SK-N-SH (cell line): ENCODE measurements around the gene FBXO27. TPM values are rescaled to one million over a fixed set of nuclear protein-coding genes. Genes with fewer than 3 reads are reported as not detected.
"Not testable (repeated sequence)": the region's sequence is repeated elsewhere in the genome, so short reads cannot be mapped to it uniquely, and the experiment has no call there.

Experiments
- CTCF ChIA-PET: fragments of 300-600, 350-600 bp; formaldehyde crosslinking; extraction: SDS; loops from one replicate; lab custom pipeline; 2021; lab: Yijun Ruan, JAX
- POLR2A ChIA-PET: fragments of 350-600 bp; sonication (Branson Sonifier 250); formaldehyde crosslinking; extraction: SDS; loops from one replicate; lab custom pipeline; 2020; ENCODE audit warnings: antibody characterized with exemption, inconsistent platforms; lab: Yijun Ruan, JAX
- DNase-seq: peaks from one replicate; pipeline ENCODE4 v3.0.0; 2012
- H2AFZ ChIP-seq: fragments of 200-600 bp; sonication (generic); 2 replicates; pipeline ENCODE4 v1.8.1; 2016; ENCODE audit warnings: antibody characterized with exemption, mild to moderate bottlenecking, low read depth
- H3F3A ChIP-seq: fragments of 200-600 bp; sonication (generic); replicated peaks from 2 replicates; pipeline ENCODE3; 2016; ENCODE audit warnings: antibody characterized with exemption, mild to moderate bottlenecking; ENCODE audit not compliant: insufficient read depth
- H3K27ac ChIP-seq, 2 experiments: fragments of 200-500 bp in 1 of 2; fragments of 200-600 bp in 1 of 2; sonication (Bioruptor generic) in 1 of 2; sonication (generic), shearing (Covaris generic) in 1 of 2; 2 replicates each; pipeline versions ENCODE4 v1.5.1 to v1.6.1; 2014 to 2016; ENCODE audit warnings: low read depth in 2 of 2, inconsistent platforms in 1 of 2, low read length in 1 of 2, mild to moderate bottlenecking in 1 of 2, mixed read lengths in 1 of 2
- H3K27me3 ChIP-seq: fragments of 200-600 bp; sonication (generic), shearing (Covaris generic); 2 replicates; pipeline ENCODE4 v1.6.1; 2016; ENCODE audit warnings: mixed run types; ENCODE audit not compliant: insufficient read depth
- H3K36me3 ChIP-seq, 2 experiments: fragments of 200-500 bp in 1 of 2; fragments of 200-600 bp in 1 of 2; sonication (Bioruptor generic) in 1 of 2; sonication (generic) in 1 of 2; replicated peaks in 1 of 2; 2 replicates each; pipeline versions ENCODE3 to v1.5.1; 2014 to 2016; ENCODE audit warnings: low read length in 1 of 2, mild to moderate bottlenecking in 1 of 2; ENCODE audit not compliant: insufficient read depth in 2 of 2, control insufficient read depth in 1 of 2
- H3K4me1 ChIP-seq, 2 experiments: fragments of 200-500 bp in 1 of 2; fragments of 200-600 bp in 1 of 2; sonication (Bioruptor generic) in 1 of 2; sonication (generic), shearing (Covaris generic) in 1 of 2; 2 replicates each; pipeline versions ENCODE4 v1.5.1 to v1.6.1; 2014 to 2016; ENCODE audit warnings: low read depth in 1 of 2, low read length in 1 of 2, mixed run types in 1 of 2; ENCODE audit not compliant: insufficient read depth in 2 of 2, control insufficient read depth in 1 of 2
- H3K4me2 ChIP-seq: fragments of 200-600 bp; sonication (generic), shearing (Covaris generic); 2 replicates; pipeline ENCODE4 v1.6.1; 2017; ENCODE audit warnings: mixed run types
- H3K4me3 ChIP-seq, 2 experiments: fragments of 200-500 bp in 1 of 2; fragments of 200-600 bp in 1 of 2; sonication (Bioruptor generic) in 1 of 2; sonication (generic), shearing (Covaris generic) in 1 of 2; 2 replicates each; pipeline versions ENCODE4 v1.5.1 to v1.8.1; 2014 to 2016; ENCODE audit warnings: low read depth in 2 of 2, inconsistent platforms in 1 of 2, low read length in 1 of 2, mild to moderate bottlenecking in 1 of 2, mixed read lengths in 1 of 2, moderate library complexity in 1 of 2
- H3K79me2 ChIP-seq: fragments of 200-600 bp; sonication (generic); 2 replicates; pipeline ENCODE4 v1.8.1; 2017; ENCODE audit warnings: mild to moderate bottlenecking; ENCODE audit not compliant: insufficient read depth
- H3K9ac ChIP-seq: fragments of 200-600 bp; sonication (generic); 2 replicates; pipeline ENCODE4 v1.6.1; 2017; ENCODE audit warnings: mixed run types
- H3K9me2 ChIP-seq: fragments of 200-600 bp; sonication (generic); 2 replicates; pipeline ENCODE4 v1.6.1; 2017; ENCODE audit warnings: mixed run types
- H3K9me3 ChIP-seq: fragments of 200-600 bp; sonication (generic); 2 replicates; pipeline ENCODE4 v1.6.1; 2017; ENCODE audit warnings: mixed run types, mild to moderate bottlenecking, moderate library complexity
- H4K20me1 ChIP-seq: fragments of 200-600 bp; sonication (generic); 2 replicates; pipeline ENCODE4 v1.6.1; 2017; ENCODE audit warnings: mild to moderate bottlenecking, mixed run types; ENCODE audit not compliant: insufficient read depth
- ELF1 ChIP-seq: IDR thresholded peaks from 2 replicates; pipeline ENCODE4 v1.4.0; 2012
- EZH2phosphoT487 ChIP-seq: fragments of 200-600 bp; sonication (generic); IDR thresholded peaks from 2 replicates; pipeline ENCODE4 v1.6.1; 2017; ENCODE audit warnings: low read depth, mixed run types, mild to moderate bottlenecking, antibody characterized with exemption, moderate library complexity, borderline replicate concordance
- FOSL2 ChIP-seq: IDR thresholded peaks from 2 replicates; pipeline ENCODE4 v1.4.0; 2012; ENCODE audit warnings: low read depth, mild to moderate bottlenecking, moderate library complexity, borderline replicate concordance
- FOXJ3 ChIP-seq: sonication (generic); formaldehyde crosslinking; IDR thresholded peaks from 2 replicates; pipeline ENCODE4 v1.5.1; 2020; ENCODE audit warnings: mild to moderate bottlenecking, missing genetic modification reagents
- MEF2A ChIP-seq: IDR thresholded peaks from 2 replicates; pipeline ENCODE4 v1.4.0; 2012; ENCODE audit warnings: low read depth, borderline replicate concordance
- MXI1 ChIP-seq: IDR thresholded peaks from 2 replicates; pipeline ENCODE4 v1.6.1; 2012; ENCODE audit warnings: mild to moderate bottlenecking, low read depth, low read length, improper control_type of control experiment
- NRF1 ChIP-seq: IDR thresholded peaks from 2 replicates; pipeline ENCODE4 v1.6.1; 2012; ENCODE audit warnings: low read depth, mild to moderate bottlenecking, low read length
- RCOR1 ChIP-seq: fragments of 150-350 bp; IDR thresholded peaks from 2 replicates; pipeline ENCODE4 v1.6.1; 2017; ENCODE audit warnings: antibody characterized with exemption, low read length
- REST ChIP-seq: IDR thresholded peaks from 2 replicates; pipeline ENCODE4 v1.6.1; 2012; ENCODE audit warnings: mild to moderate bottlenecking, low read depth, low read length, moderate library complexity
- RXRA ChIP-seq: IDR thresholded peaks from 2 replicates; pipeline ENCODE4 v1.4.0; 2012; ENCODE audit warnings: low read depth, mild to moderate bottlenecking, borderline replicate concordance
- SIN3A ChIP-seq: IDR thresholded peaks from 2 replicates; pipeline ENCODE4 v1.6.1; 2012; ENCODE audit warnings: low read depth, mild to moderate bottlenecking, low read length, moderate library complexity, borderline replicate concordance
- SMC3 ChIP-seq: IDR thresholded peaks from 2 replicates; pipeline ENCODE4 v1.6.1; 2012; ENCODE audit warnings: low read depth, low read length, improper control_type of control experiment
- USF1 ChIP-seq: IDR thresholded peaks from 2 replicates; pipeline ENCODE4 v1.4.0; 2012; ENCODE audit warnings: low read depth, borderline replicate concordance
- ZBTB33 ChIP-seq: IDR thresholded peaks from 2 replicates; pipeline ENCODE4 v1.4.0; 2012; ENCODE audit warnings: low read depth, borderline replicate concordance
- WGBS: methylation state at CpG from one replicate; pipeline ENCODE4 v1.1.6; 2017; ENCODE audit warnings: low lambda C conversion rate; 5-methylcytosine and 5-hydroxymethylcytosine counted together
- polyA plus RNA-seq, 3 experiments: library from polyadenylated mRNA; depleted of rRNA; stranded (reverse); fragments of >200 nt; gene quantifications; 2 replicates each; pipeline ENCODE4 v1.2.3, GENCODE V29; 2012

FBXO27 gene
- polyA plus RNA-seq, 1 of the 3 experiments (the other 2 are of a cell fraction), result 5.8 TPM

GRCh38 chr19:39001041-39001440 lies 31.3 kb downstream of the FBXO27 start:
- no peaks in the 10 kb centered on the region for H3K9me3 ChIP-seq
- H3K27ac ChIP-seq, result no peak overlapping the region
- H3F3A ChIP-seq, result no peaks in the 10 kb centered on the region
- no peak overlapping the region for H3K4me3 ChIP-seq
- no peaks in the 10 kb centered on the region for H4K20me1 ChIP-seq
- no peak overlapping the region for H3K4me2 ChIP-seq
- 74% methylated on average over 7 of the region's 7 CpGs for WGBS
- no peak overlapping the region for H2AFZ ChIP-seq
- DNase-seq, result no peak
- no peaks in the 10 kb centered on the region for H3K9me2 ChIP-seq
- no peaks in the 10 kb centered on the region for H3K27me3 ChIP-seq
- ChIA-PET POLR2A (no interaction called here), CTCF (interaction anchor here (1.7 kb wide), 1 partner anchor 39 kb away, joined by 4 read pairs; no protein-coding TSS in a partner anchor)
- TF ChIP-seq NRF1, result no peak
- no peak for TF ChIP-seq FOXJ3
- no peak for TF ChIP-seq EZH2phosphoT487
- no peak for TF ChIP-seq FOSL2
- no peak for TF ChIP-seq RCOR1
- TF ChIP-seq SMC3, result no peak
- no peak for TF ChIP-seq RXRA
- no peak for TF ChIP-seq MEF2A
- TF ChIP-seq ELF1, result no peak
- TF ChIP-seq SIN3A, result no peak
- TF ChIP-seq USF1, result no peak
- TF ChIP-seq ZBTB33, result no peak
- no peak for TF ChIP-seq REST
- TF ChIP-seq MXI1, result no peak
- H3K79me2 ChIP-seq, result no peaks in the 10 kb centered on the region
- H3K4me1 ChIP-seq, result no peaks in the 10 kb centered on the region; a peak in 1 of 4 replicates
- no peaks in the 10 kb centered on the region for H3K36me3 ChIP-seq
- no peak overlapping the region for H3K9ac ChIP-seq

- H3K4me3 ChIP-seq, CTCF ChIA-PET, H3K27ac ChIP-seq, H3K36me3 ChIP-seq, H2AFZ ChIP-seq, H3K79me2 ChIP-seq, H3K4me2 ChIP-seq, DNase-seq, H3K9me3 ChIP-seq, H3K9ac ChIP-seq, H3K9me2 ChIP-seq, H3K27me3 ChIP-seq, H4K20me1 ChIP-seq, H3K4me1 ChIP-seq: not testable (repeated sequence)
- WGBS, result 78% methylated on average over 3 of the region's 3 CpGs
- POLR2A ChIA-PET, result interaction anchor here (0.6 kb wide), 1 partner anchor 135 kb away, joined by 3 read pairs; no protein-coding TSS in a partner anchor
- peaks cover 10% of the 10 kb centered on the region for H3F3A ChIP-seq
These were observed 34.8 kb downstream of the FBXO27 start for GRCh38 chr19:38997576-38997975.
